IMR-90 (cell line): Measurements from ENCODE around the gene PIP5K1B. TPM values are rescaled to one million over a fixed set of nuclear protein-coding genes. Genes with fewer than 3 reads are reported as not detected.

Source experiments
- ATAC-seq: fragments of 200-7000 bp; cut with Tn5 transposase; 2 replicates; pipeline ENCODE4 v1.9.1; 2020; ENCODE audit warnings: low read depth, mild to moderate bottlenecking, moderate library complexity
- BruUV-seq: library from RNA; stranded (reverse); fragments of 400-500 nt; replicated peaks from 2 replicates; lab custom pipeline; 2021; lab: Mats Ljungman, UMichigan
- CTCF ChIA-PET: fragments of 300-600 bp; formaldehyde crosslinking; extraction: SDS; loops from one replicate; lab custom pipeline; 2021; ENCODE audit warnings: antibody characterized with exemption; lab: Yijun Ruan, JAX
- POLR2A ChIA-PET: fragments of 300-600 bp; sonication (Branson Sonifier 250); formaldehyde crosslinking; loops from one replicate; lab custom pipeline; 2022; ENCODE audit warnings: antibody characterized with exemption; ENCODE audit not compliant: unreplicated experiment; lab: Charles Lee
- DNase-seq: peaks from one replicate; pipeline ENCODE4 v3.0.0; 2013
- H2AFZ ChIP-seq: replicated peaks from 2 replicates; pipeline ENCODE3; 2013; ENCODE audit warnings: low read length, mild to moderate bottlenecking; ENCODE audit not compliant: poor library complexity
- H2AK5ac ChIP-seq: 2 replicates; pipeline ENCODE4 v1.6.1; 2013; ENCODE audit warnings: low read depth, low read length, inconsistent platforms
- H2AK9ac ChIP-seq: replicated peaks from 2 replicates; pipeline ENCODE3; 2013; ENCODE audit warnings: mild to moderate bottlenecking, low read depth, low read length, moderate library complexity; ENCODE audit not compliant: poor library complexity
- H2BK120ac ChIP-seq: 2 replicates; pipeline ENCODE4 v1.6.1; 2013; ENCODE audit warnings: low read depth, low read length, inconsistent platforms
- H2BK15ac ChIP-seq: 3 replicates; pipeline ENCODE4 v1.6.1; 2013; ENCODE audit warnings: low read depth, low read length, inconsistent platforms
- H2BK20ac ChIP-seq: 2 replicates; pipeline ENCODE4 v1.6.1; 2013; ENCODE audit warnings: low read depth, mild to moderate bottlenecking, inconsistent platforms, low read length, moderate library complexity
- H2BK5ac ChIP-seq: 2 replicates; pipeline ENCODE4 v1.6.1; 2013; ENCODE audit warnings: mild to moderate bottlenecking, low read depth, low read length, inconsistent platforms; ENCODE audit not compliant: poor library complexity, severe bottlenecking
- H3K14ac ChIP-seq: replicated peaks from 2 replicates; pipeline ENCODE4 v1.6.1; 2013; ENCODE audit warnings: low read depth, low read length, inconsistent platforms
- H3K18ac ChIP-seq: 2 replicates; pipeline ENCODE4 v1.6.1; 2013; ENCODE audit warnings: low read depth, low read length, control low read depth
- H3K23ac ChIP-seq: 2 replicates; pipeline ENCODE4 v1.6.1; 2013; ENCODE audit warnings: low read depth, low read length, inconsistent platforms
- H3K27ac ChIP-seq: 2 replicates; pipeline ENCODE4 v1.5.1; 2013; ENCODE audit warnings: mild to moderate bottlenecking, control low read depth, low read length; ENCODE audit not compliant: insufficient read depth
- H3K27me3 ChIP-seq: 2 replicates; pipeline ENCODE4 v1.6.1; 2013; ENCODE audit warnings: low read length; ENCODE audit not compliant: control insufficient read depth, insufficient read depth
- H3K36me3 ChIP-seq: 2 replicates; pipeline ENCODE4 v1.6.1; 2013; ENCODE audit warnings: low read length, mixed read lengths; ENCODE audit not compliant: control insufficient read depth, insufficient read depth
- H3K4ac ChIP-seq: 2 replicates; pipeline ENCODE4 v1.6.1; 2013; ENCODE audit warnings: low read depth, low read length, inconsistent platforms
- H3K4me1 ChIP-seq: 2 replicates; pipeline ENCODE4 v1.6.1; 2013; ENCODE audit warnings: low read length, mixed read lengths; ENCODE audit not compliant: control insufficient read depth, insufficient read depth
- H3K4me2 ChIP-seq: 2 replicates; pipeline ENCODE4 v1.6.1; 2013; ENCODE audit warnings: low read depth, mild to moderate bottlenecking, control low read depth, low read length, moderate library complexity
- H3K4me3 ChIP-seq: 2 replicates; pipeline ENCODE4 v1.5.1; 2013; ENCODE audit warnings: low read depth, mild to moderate bottlenecking, control low read depth, low read length, moderate library complexity; ENCODE audit not compliant: insufficient read depth
- H3K56ac ChIP-seq: 2 replicates; pipeline ENCODE4 v1.6.1; 2013; ENCODE audit warnings: low read length, inconsistent platforms; ENCODE audit not compliant: insufficient read depth; ENCODE audit errors: extremely low read depth
- H3K79me1 ChIP-seq, 2 experiments: 2 replicates each; pipeline ENCODE4 v1.6.1; 2013; ENCODE audit warnings: low read length in 2 of 2, inconsistent platforms in 1 of 2, low read depth in 1 of 2
- H3K9ac ChIP-seq: 2 replicates; pipeline ENCODE4 v1.6.1; 2013; ENCODE audit warnings: low read depth, low read length, control low read depth
- H3K9me1 ChIP-seq: 2 replicates; pipeline ENCODE4 v1.6.1; 2013; ENCODE audit warnings: low read length, inconsistent platforms; ENCODE audit not compliant: insufficient read depth
- H3K9me3 ChIP-seq: 2 replicates; pipeline ENCODE4 v1.6.1; 2013; ENCODE audit warnings: low read length; ENCODE audit not compliant: control insufficient read depth, insufficient read depth
- H4K20me1 ChIP-seq: 2 replicates; pipeline ENCODE4 v1.6.1; 2013; ENCODE audit warnings: low read length, inconsistent platforms; ENCODE audit not compliant: insufficient read depth
- H4K5ac ChIP-seq: 2 replicates; pipeline ENCODE4 v1.6.1; 2013; ENCODE audit warnings: mild to moderate bottlenecking, low read depth, low read length, control low read depth
- H4K8ac ChIP-seq, 2 experiments: 2 replicates each; pipeline ENCODE4 v1.6.1; 2013; ENCODE audit warnings: low read depth in 2 of 2, low read length in 2 of 2, control low read depth in 1 of 2, inconsistent platforms in 1 of 2
- H4K91ac ChIP-seq: 2 replicates; pipeline ENCODE4 v1.6.1; 2013; ENCODE audit warnings: low read depth, low read length, inconsistent platforms; ENCODE audit not compliant: insufficient read depth
- CEBPB ChIP-seq: IDR thresholded peaks from 2 replicates; pipeline ENCODE4 v1.6.1; 2012; ENCODE audit warnings: low read depth, low read length, improper control_type of control experiment
- CHD1 ChIP-seq: IDR thresholded peaks from 2 replicates; pipeline ENCODE4 v1.6.1; 2012; ENCODE audit warnings: low read depth, low read length, improper control_type of control experiment
- MAFK ChIP-seq: IDR thresholded peaks from 2 replicates; pipeline ENCODE4 v1.6.1; 2012; ENCODE audit warnings: low read depth, low read length, improper control_type of control experiment
- MXI1 ChIP-seq: IDR thresholded peaks from 2 replicates; pipeline ENCODE4 v1.6.1; 2012; ENCODE audit warnings: low read depth, mild to moderate bottlenecking, low read length, moderate library complexity, borderline replicate concordance
- NFE2L2 ChIP-seq: fragments of 150-350 bp; IDR thresholded peaks from 2 replicates; pipeline ENCODE4 v1.6.1; 2016; ENCODE audit warnings: low read depth, mild to moderate bottlenecking, low read length
- POLR2A ChIP-seq: IDR thresholded peaks from 2 replicates; pipeline ENCODE4 v1.6.1; 2012; ENCODE audit warnings: mild to moderate bottlenecking, low read depth, low read length
- RAD21 ChIP-seq: IDR thresholded peaks from 2 replicates; pipeline ENCODE4 v1.6.1; 2012; ENCODE audit warnings: low read length, improper control_type of control experiment
- RCOR1 ChIP-seq: IDR thresholded peaks from 2 replicates; pipeline ENCODE4 v1.6.1; 2012; ENCODE audit warnings: mild to moderate bottlenecking, low read length, improper control_type of control experiment; ENCODE audit not compliant: insufficient replicate concordance
- RFX5 ChIP-seq: IDR thresholded peaks from 2 replicates; pipeline ENCODE4 v1.8.0; 2012; ENCODE audit warnings: low read depth, mild to moderate bottlenecking, low read length, moderate library complexity
- USF2 ChIP-seq: fragments of 150-350 bp; IDR thresholded peaks from 2 replicates; pipeline ENCODE4 v1.6.1; 2017; ENCODE audit warnings: mild to moderate bottlenecking, antibody characterized with exemption, low read length, low read depth
- WGBS, 2 experiments: methylation state at CpG; one replicate each; pipeline versions ENCODE4 v1.1.5 to v1.1.7; 2013; ENCODE audit warnings: missing lambda C conversion rate in 2 of 2; ENCODE audit not compliant: insufficient read length in 1 of 2; ENCODE audit errors: extremely low coverage in 2 of 2; 5-methylcytosine and 5-hydroxymethylcytosine counted together
- dilution Hi-C: fragments of 300-500 bp; cut with HindIII; formaldehyde crosslinking; loops from one replicate; pipeline ENCODE4 v1.14.3; 2018; ENCODE audit warnings: low sequenced_read_pairs; ENCODE audit not compliant: unreplicated experiment
- in situ Hi-C: fragments of 300-500 bp; cut with MboI; formaldehyde crosslinking; loops from 3 replicates; pipeline ENCODE4 v1.14.3; 2019; ENCODE audit warnings: low sequenced_read_pairs, inconsistent platforms, mixed read lengths
- intact Hi-C: fragments of 100-400 bp; cut with micrococcal nuclease; formaldehyde crosslinking; loops from 2 replicates; pipeline ENCODE4 v1.10.0; 2022
- polyA plus RNA-seq, 3 experiments: library from polyadenylated mRNA; depleted of rRNA; stranded (reverse); fragments of >200 nt; gene quantifications; 2 replicates each; pipeline ENCODE4 v1.2.3, GENCODE V29; 2012; ENCODE audit warnings: low replicate concordance in 1 of 3
- total RNA-seq: library from RNA; depleted of rRNA; stranded (reverse); fragments of >200 nt; gene quantifications from 2 replicates; pipeline ENCODE4 v1.2.3, GENCODE V29; 2012
- TF ChIP-seq, protein P1 (sequence below): conservative IDR thresholded peaks from 2 replicates; pipeline ENCODE4 v1.5.1; 2012; ENCODE audit warnings: mild to moderate bottlenecking, low read depth, low read length, improper control_type of control experiment

The PIP5K1B gene
- total and polyA plus RNA-seq, 2 of the 4 experiments (the other 2 are of a cell fraction): not detected

DNA sequence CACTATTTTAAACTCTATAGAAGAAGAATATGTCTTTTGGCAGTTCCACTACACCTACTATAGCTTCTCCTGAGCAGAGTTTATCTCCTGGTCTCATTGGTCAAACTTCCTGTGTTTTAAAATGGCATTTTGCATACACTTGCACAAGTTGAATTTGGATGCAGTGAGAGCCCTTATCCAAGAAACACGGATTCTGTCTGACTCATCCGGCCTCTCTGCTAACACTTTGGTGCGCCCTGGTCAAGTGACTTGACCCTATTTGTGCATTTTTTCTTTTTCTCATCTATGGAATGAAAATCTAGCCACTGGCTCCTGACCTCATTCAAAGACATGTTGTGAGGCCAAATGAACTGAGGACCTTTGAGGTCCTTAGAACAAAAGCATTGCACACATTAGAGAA is 20.0 kb downstream of the PIP5K1B start:
- H4K8ac ChIP-seq: no peak overlapping the region
- no peak overlapping the region for H3K23ac ChIP-seq
- no peaks in the 10 kb centered on the region for H3K27me3 ChIP-seq
- no CpG with 5 or more reads among the region's 3 CpGs for WGBS, 2 experiments
- ChIA-PET CTCF (no interaction called here), POLR2A (no interaction called here)
- no peak overlapping the region for H3K9ac ChIP-seq
- DNase-seq (no peak), ATAC-seq (no peak)
- H3K4me1 ChIP-seq: no peaks in the 10 kb centered on the region
- H2BK15ac ChIP-seq: no peak overlapping the region
- no peak overlapping the region for H2BK120ac ChIP-seq
- no peaks in the 10 kb centered on the region for H4K20me1 ChIP-seq
- H3K9me3 ChIP-seq: no peaks in the 10 kb centered on the region
- in situ Hi-C loops (no loop called here), dilution Hi-C loops (no loop called here), intact Hi-C loops (loop anchor here (5.0 kb wide), 1 partner anchor 122 kb away; no protein-coding TSS in a partner anchor)
- H3K18ac ChIP-seq: no peak overlapping the region
- no peaks in the 10 kb centered on the region for H3K36me3 ChIP-seq
- no peak overlapping the region for H2AK9ac ChIP-seq
- H2AFZ ChIP-seq: no peak overlapping the region
- H2BK20ac ChIP-seq: no peak overlapping the region
- H3K4ac ChIP-seq: no peak overlapping the region
- H2AK5ac ChIP-seq: no peak overlapping the region
- no peak overlapping the region for H3K4me3 ChIP-seq
- no peak overlapping the region for H3K4me2 ChIP-seq
- H3K79me1 ChIP-seq: no peaks in the 10 kb centered on the region
- no peak overlapping the region for H3K56ac ChIP-seq
- no peak overlapping the region for H4K91ac ChIP-seq
- no peak overlapping the region for H2BK5ac ChIP-seq
- BruUV-seq: no TSS peak
- H3K9me1 ChIP-seq: no peaks in the 10 kb centered on the region
- no peak overlapping the region for H4K5ac ChIP-seq
- no peak overlapping the region for H3K27ac ChIP-seq
- H3K14ac ChIP-seq: no peak overlapping the region
- no peak for TF ChIP-seq USF2
- no peak for TF ChIP-seq MXI1
- no peak for TF ChIP-seq RCOR1
- TF ChIP-seq RAD21: no peak
- TF ChIP-seq, protein P1, sequence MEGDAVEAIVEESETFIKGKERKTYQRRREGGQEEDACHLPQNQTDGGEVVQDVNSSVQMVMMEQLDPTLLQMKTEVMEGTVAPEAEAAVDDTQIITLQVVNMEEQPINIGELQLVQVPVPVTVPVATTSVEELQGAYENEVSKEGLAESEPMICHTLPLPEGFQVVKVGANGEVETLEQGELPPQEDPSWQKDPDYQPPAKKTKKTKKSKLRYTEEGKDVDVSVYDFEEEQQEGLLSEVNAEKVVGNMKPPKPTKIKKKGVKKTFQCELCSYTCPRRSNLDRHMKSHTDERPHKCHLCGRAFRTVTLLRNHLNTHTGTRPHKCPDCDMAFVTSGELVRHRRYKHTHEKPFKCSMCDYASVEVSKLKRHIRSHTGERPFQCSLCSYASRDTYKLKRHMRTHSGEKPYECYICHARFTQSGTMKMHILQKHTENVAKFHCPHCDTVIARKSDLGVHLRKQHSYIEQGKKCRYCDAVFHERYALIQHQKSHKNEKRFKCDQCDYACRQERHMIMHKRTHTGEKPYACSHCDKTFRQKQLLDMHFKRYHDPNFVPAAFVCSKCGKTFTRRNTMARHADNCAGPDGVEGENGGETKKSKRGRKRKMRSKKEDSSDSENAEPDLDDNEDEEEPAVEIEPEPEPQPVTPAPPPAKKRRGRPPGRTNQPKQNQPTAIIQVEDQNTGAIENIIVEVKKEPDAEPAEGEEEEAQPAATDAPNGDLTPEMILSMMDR: no peak
- no peak for TF ChIP-seq POLR2A
- TF ChIP-seq RFX5: no peak
- no peak for TF ChIP-seq CEBPB
- no peak for TF ChIP-seq MAFK
- no peak for TF ChIP-seq NFE2L2
- TF ChIP-seq CHD1: no peak
